Urinary bladder (tissue), 4 donors: ENCODE measurements around the gene MOGAT1. TPM values are rescaled to one million over a fixed set of nuclear protein-coding genes. Genes with fewer than 3 reads are reported as not detected.
A peak's percentile ranks its signal among the peaks of the same experiment; 100 is the strongest.
"Not testable (repeated sequence)": the region's sequence is repeated elsewhere in the genome, so short reads cannot be mapped to it uniquely, and the experiment has no call there.

Experiments
- DNase-seq: peaks from one replicate; pipeline ENCODE4 v3.0.0-alpha.2; 2015; ENCODE audit errors: extremely low spot score
- H3K27ac ChIP-seq: one replicate; pipeline ENCODE4 v1.5.1; 2013; ENCODE audit warnings: low read depth, mild to moderate bottlenecking, moderate library complexity
- H3K36me3 ChIP-seq: one replicate; pipeline ENCODE4 v1.6.1; 2013; ENCODE audit warnings: mild to moderate bottlenecking, moderate library complexity; ENCODE audit not compliant: insufficient read depth
- H3K4me1 ChIP-seq: one replicate; pipeline ENCODE4 v1.6.1; 2013; ENCODE audit warnings: mild to moderate bottlenecking, moderate library complexity; ENCODE audit not compliant: insufficient read depth
- H3K4me3 ChIP-seq: one replicate; pipeline ENCODE4 v1.5.1; 2013; ENCODE audit warnings: low read depth, low read length
- WGBS: extraction: QIAGEN DNeasy Blood & Tissue Kit; methylation state at CpG from one replicate; pipeline ENCODE4 v1.1.7; 2013; 5-methylcytosine and 5-hydroxymethylcytosine counted together
- polyA plus RNA-seq: library from polyadenylated mRNA; stranded (reverse); fragments of 200-250 nt; gene quantifications from one replicate; pipeline ENCODE4 v1.2.3, GENCODE V29; 2013
- total RNA-seq: library from RNA; depleted of rRNA; stranded (reverse); fragments of >200 nt; gene quantifications from one replicate; pipeline ENCODE4 v1.2.3, GENCODE V29; 2014
- donor health status: healthy with polysubstance abuse.
- donor health status: healthy.

Gene MOGAT1
- total and polyA plus RNA-seq, 2 donors, result not detected

- Histone ChIP-seq H3K36me3 (no peaks in the 10 kb centered on the region), H3K4me3 (no peak overlapping the region), H3K4me1 (no peaks in the 10 kb centered on the region), H3K27ac (no peak overlapping the region)
- DNase-seq, result no peak
- 91% methylated on average over 7 of the region's 7 CpGs for WGBS
These were observed 79.8 kb downstream of the MOGAT1 start for GRCh38 chr2:222751238-222751637.

GRCh38 chr2:222751821-222752719, 80.6 kb downstream of the MOGAT1 start:
- H3K36me3 ChIP-seq, result no peaks in the 10 kb centered on the region
- no peak overlapping the region for H3K4me3 ChIP-seq
- WGBS, result 73% methylated on average over 13 of the region's 13 CpGs
- DNase-seq, result no peak
- H3K27ac ChIP-seq, result no peak overlapping the region
- H3K4me1 ChIP-seq, result no peaks in the 10 kb centered on the region

GRCh38 chr2:222752746-222753145, 81.3 kb downstream of the MOGAT1 start:
- Histone ChIP-seq H3K4me3 (no peak overlapping the region), H3K4me1 (no peaks in the 10 kb centered on the region), H3K36me3 (no peaks in the 10 kb centered on the region), H3K27ac (peak overlapping the region; percentile 18)
- WGBS, result 57% methylated on average over 5 of the region's 5 CpGs
- no peak for DNase-seq

DNA sequence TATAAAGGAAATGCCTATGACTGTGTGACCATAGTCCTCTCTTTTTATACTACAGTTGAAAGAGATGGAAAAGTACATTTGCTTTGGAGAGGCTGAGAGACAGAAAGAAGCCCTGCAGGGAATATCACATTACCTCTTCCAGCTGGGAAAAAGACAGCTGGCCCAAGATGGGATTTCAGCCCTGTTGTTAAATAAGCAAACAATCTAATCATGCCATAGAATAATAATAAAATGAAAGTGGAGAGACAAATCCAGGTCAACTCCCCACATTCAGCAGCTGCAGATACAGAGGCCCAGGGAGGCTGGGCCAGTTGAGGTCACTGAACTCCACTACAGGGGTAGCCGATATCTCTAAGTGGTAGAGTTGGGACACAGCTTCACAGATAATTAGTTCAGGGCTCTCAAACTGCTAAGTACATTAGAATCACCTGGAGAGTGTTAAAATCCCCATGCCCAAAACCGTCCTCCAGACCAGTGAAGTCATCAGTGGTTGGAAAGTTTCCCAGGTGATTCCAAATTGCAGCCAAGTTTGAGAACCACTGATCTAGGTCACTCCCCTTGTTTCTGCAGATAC, 81.9 kb downstream of the MOGAT1 start:
- Histone ChIP-seq H3K4me3 (no peak overlapping the region), H3K4me1 (no peaks in the 10 kb centered on the region), H3K27ac (no peak overlapping the region), H3K36me3 (no peaks in the 10 kb centered on the region)
- DNase-seq, result peak; percentile 48
- 27% methylated on average over 2 of the region's 2 CpGs for WGBS

DNA sequence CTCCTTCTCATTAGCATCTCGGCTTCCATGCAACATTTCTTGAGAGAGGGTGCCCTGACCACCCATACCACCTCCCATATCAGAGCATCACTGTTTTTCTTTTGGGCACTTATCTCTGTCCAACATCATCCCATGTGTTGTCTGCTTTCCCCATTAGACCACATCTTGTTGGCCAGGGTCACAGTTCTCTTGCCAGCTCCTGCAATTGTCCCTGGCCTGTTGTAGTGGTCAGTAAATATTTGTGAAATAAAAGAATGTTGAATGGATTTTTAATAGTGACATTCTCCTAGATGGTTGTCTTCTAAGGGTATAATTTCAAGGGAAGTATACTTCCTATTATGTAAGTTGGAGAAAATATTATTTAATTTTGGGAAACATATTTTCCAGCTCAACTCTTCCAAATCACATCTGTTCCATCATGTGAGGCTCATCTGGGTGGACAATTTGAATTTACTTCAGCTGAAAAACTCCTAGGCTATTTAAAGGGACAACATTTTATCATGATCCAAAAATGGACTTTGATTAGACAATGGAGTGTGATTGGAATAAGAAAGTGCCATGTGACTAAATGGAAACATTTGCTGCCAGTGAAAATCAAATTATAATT, 83.0 kb downstream of the MOGAT1 start:
- Histone ChIP-seq H3K27ac (no peak overlapping the region), H3K36me3 (no peaks in the 10 kb centered on the region), H3K4me3 (no peak overlapping the region), H3K4me1 (no peaks in the 10 kb centered on the region)
- no peak for DNase-seq
- WGBS, result 100% methylated on average over 1 of the region's 1 CpG

- WGBS, result 98% methylated on average over 5 of the region's 5 CpGs
- not testable (repeated sequence) for H3K36me3 ChIP-seq, DNase-seq
These were observed 84.1 kb downstream of the MOGAT1 start for GRCh38 chr2:222755593-222755992.

GRCh38 chr2:222756362-222756831, 84.9 kb downstream of the MOGAT1 start:
- WGBS, result 84% methylated on average over 3 of the region's 3 CpGs
- Histone ChIP-seq H3K36me3 (no peaks in the 10 kb centered on the region), H3K4me3 (no peak overlapping the region), H3K27ac (no peak overlapping the region), H3K4me1 (no peaks in the 10 kb centered on the region)
- no peak for DNase-seq

More at GRCh38 chr2:222755593-222755992, 84.1 kb downstream of the MOGAT1 start:
- not testable (repeated sequence) for H3K27ac ChIP-seq, H3K4me1 ChIP-seq, H3K4me3 ChIP-seq

DNA sequence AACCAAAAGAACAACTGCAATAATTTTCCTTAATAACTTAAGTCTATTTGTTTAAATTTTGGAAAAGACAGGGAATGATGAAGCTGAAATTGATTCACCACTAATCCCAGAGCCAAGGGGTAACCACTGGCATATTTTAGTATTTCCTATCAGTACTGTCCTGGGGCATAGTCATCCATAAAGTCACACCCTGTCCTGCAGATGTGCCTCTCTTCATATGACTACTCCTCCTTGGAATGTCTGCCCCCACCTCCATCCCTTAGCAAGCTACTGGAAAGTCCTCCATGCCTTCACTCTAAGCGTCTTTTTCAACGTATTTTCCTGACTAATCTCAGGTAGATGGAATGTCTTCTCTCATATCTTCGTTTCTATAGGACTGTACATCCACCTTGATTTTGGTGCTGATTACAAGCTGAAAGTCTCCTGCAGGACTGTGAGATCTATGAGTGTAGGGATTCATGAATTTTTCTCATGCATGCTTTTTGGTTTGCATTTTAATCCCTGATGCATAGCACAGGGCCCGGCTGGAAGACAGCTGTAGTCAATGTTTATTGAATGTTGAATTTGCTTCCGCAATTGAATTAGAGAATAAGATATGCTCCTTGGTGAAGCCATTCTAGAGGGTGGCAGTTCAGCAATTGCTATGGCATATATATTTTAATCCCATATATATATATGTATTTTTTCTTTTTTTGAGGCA, 85.6 kb downstream of the MOGAT1 start:
- WGBS, result 63% methylated on average over 5 of the region's 5 CpGs
- no peak for DNase-seq
- no peaks in the 10 kb centered on the region for H3K4me1 ChIP-seq
- no peaks in the 10 kb centered on the region for H3K36me3 ChIP-seq
- no peak overlapping the region for H3K4me3 ChIP-seq
- H3K27ac ChIP-seq, result no peak overlapping the region

Other genes starting within 250 kb of the MOGAT1 start
- 3.5 TPM for gene SGPP2, start 247.1 kb upstream of the MOGAT1 start, total RNA-seq
- 1.9 TPM for gene SGPP2, start 247.1 kb upstream of the MOGAT1 start, polyA plus RNA-seq
- 17.1 TPM for gene FARSB, start 15.6 kb upstream of the MOGAT1 start, total RNA-seq
- 15.1 TPM for gene FARSB, start 15.6 kb upstream of the MOGAT1 start, polyA plus RNA-seq
- gene ACSL3, start 189.4 kb downstream of the MOGAT1 start, total RNA-seq, result 136 TPM
- gene ACSL3, start 189.4 kb downstream of the MOGAT1 start, polyA plus RNA-seq, result 26.3 TPM